ENCODE data around the gene VTA1.
"Not testable (repeated sequence)": the region's sequence is repeated elsewhere in the genome, so short reads cannot be mapped to it uniquely, and the experiment has no call there.

VTA1 gene

GRCh38 chr6:142172758-142173157 lies 25.7 kb downstream of the VTA1 start:
- no peak for DNase-seq

- DNase-seq = no peak
Observed at GRCh38 chr6:142173980-142174379, 26.9 kb downstream of the VTA1 start.

- DNase-seq = no peak
Observed at GRCh38 chr6:142174703-142175102, 27.6 kb downstream of the VTA1 start.

GRCh38 chr6:142178129-142178528 lies 31.1 kb downstream of the VTA1 start:
- DNase-seq = no peak

GRCh38 chr6:142182004-142182403 lies 34.9 kb downstream of the VTA1 start:
- no peak for DNase-seq

GRCh38 chr6:142183351-142183750 lies 36.3 kb downstream of the VTA1 start:
- no peak for DNase-seq

- DNase-seq = no peak
Observed at GRCh38 chr6:142184307-142184706, 37.2 kb downstream of the VTA1 start.

- no peak for DNase-seq
Observed at GRCh38 chr6:142185641-142186040, 38.6 kb downstream of the VTA1 start.

GRCh38 chr6:142187209-142187608 lies 40.1 kb downstream of the VTA1 start:
- DNase-seq = no peak

- not testable (repeated sequence) for DNase-seq
Observed at GRCh38 chr6:142188341-142188740, 41.3 kb downstream of the VTA1 start.

GRCh38 chr6:142189057-142189456 lies 42.0 kb downstream of the VTA1 start:
- no peak for DNase-seq

GRCh38 chr6:142192343-142192742 lies 45.3 kb downstream of the VTA1 start:
- no peak for DNase-seq

- no peak for DNase-seq
Observed at GRCh38 chr6:142193621-142194020, 46.6 kb downstream of the VTA1 start.

GRCh38 chr6:142195862-142196541 lies 48.9 kb downstream of the VTA1 start:
- no peak for DNase-seq

- no peak for DNase-seq
Observed at GRCh38 chr6:142200846-142201628, 54.0 kb downstream of the VTA1 start.

- DNase-seq = no peak
Observed at GRCh38 chr6:142207265-142207877, 60.3 kb downstream of the VTA1 start.

- no peak for DNase-seq
Observed at GRCh38 chr6:142210606-142211005, 63.5 kb downstream of the VTA1 start.

GRCh38 chr6:142213402-142213801 lies 66.3 kb downstream of the VTA1 start:
- no peak for DNase-seq

- DNase-seq = no peak
Observed at GRCh38 chr6:142218446-142218845, 71.4 kb downstream of the VTA1 start.

- no peak for DNase-seq
Observed at GRCh38 chr6:142222022-142222421, 75.0 kb downstream of the VTA1 start.

- DNase-seq = no peak
Observed at GRCh38 chr6:142223938-142224337, 76.9 kb downstream of the VTA1 start.

- DNase-seq = no peak
Observed at GRCh38 chr6:142225115-142225514, 78.1 kb downstream of the VTA1 start.

- no peak for DNase-seq
Observed at GRCh38 chr6:142225552-142225951, 78.5 kb downstream of the VTA1 start.

GRCh38 chr6:142226731-142227130 lies 79.7 kb downstream of the VTA1 start:
- DNase-seq = no peak
